ACHN (cell line): ENCODE results near the gene CENPC.
"Not testable (repeated sequence)": the region's sequence is repeated elsewhere in the genome, so short reads cannot be mapped to it uniquely, and the experiment has no call there.

Experiments
- DNase-seq: peaks from one replicate; pipeline ENCODE4 v3.0.0-alpha.2; 2015
- in situ Hi-C: cut with HindIII; loops from 2 replicates; pipeline ENCODE4 v1.10.0; 2017; ENCODE audit warnings: low sequenced_read_pairs, low pct_ligation_motif_present, low pct_unique_long_range_greater_than_20kb

CENPC gene

DNA sequence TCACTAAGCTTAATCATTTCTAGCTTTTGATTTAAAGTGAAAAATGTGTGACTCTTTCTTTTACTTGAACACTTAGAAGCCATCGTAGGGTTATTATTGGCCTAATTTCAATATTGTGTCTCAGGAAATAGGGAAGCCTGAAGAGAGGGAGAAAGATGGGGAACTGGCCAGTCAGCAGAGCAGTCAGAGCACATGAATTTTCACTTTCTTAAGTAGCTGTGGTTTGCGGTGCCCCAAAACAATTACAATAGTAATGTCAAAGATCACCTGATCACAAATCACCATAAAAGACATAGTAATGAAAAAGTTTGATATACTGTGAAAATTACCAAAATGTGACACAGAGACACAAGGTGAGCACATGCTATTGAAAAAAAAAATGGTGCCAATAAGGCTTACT, 45.5 kb downstream of the CENPC start:
- in situ Hi-C loops: no loop called here
- DNase-seq: no peak

DNA sequence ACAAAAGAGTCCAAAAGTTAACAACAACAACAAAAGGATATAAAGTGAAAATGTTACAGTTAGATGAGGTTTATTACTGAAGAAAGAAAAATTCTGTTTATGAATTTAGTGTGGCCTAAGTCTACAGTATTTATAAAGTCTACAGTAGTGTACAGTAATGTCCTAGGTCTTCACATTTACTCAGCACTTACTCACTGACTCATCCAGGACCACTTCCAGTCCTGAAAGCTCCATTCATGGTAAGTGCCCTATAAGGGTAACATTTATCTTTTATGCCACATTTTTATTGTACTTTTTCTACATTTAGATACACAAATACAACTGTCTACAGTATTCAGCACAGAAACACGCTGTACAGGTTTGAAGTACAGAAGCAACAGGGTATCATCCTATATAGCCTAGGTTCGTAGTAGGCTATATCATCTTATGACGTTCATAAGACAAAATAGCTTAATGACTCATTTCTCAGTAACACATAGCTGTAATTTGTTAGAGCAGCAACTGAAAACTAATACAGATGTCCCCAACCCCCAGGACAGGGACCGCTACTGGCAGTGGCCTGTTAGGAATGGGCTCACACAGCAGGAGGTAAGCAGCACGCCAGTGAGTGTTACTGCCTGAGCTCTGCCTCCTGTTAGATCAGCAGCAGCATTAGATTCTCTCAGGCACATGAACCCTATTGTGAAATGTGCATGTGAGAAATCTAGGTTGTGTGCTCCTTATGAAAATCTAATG, 61.3 kb downstream of the CENPC start:
- no peak for DNase-seq
- in situ Hi-C loops: no loop called here

DNA sequence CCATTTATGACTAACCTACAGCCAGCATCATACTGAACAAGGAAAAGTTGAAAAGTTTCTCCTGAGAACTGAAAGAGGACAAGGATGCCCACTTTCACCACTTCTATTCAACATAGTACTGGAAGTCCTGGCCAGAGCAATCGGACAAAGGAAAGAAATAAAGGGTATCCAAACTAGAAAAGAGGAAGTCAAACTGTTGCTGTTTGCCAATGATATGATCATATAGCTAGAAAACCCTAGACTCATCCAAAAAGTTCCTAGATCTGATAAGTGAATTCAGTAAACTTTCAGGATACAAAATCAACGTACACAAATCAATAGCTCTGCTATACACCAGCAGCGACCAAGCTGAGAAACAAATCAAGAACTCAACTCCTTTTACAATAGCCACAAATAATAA, 64.5 kb downstream of the CENPC start:
- DNase-seq: no peak
- in situ Hi-C loops: no loop called here

DNA sequence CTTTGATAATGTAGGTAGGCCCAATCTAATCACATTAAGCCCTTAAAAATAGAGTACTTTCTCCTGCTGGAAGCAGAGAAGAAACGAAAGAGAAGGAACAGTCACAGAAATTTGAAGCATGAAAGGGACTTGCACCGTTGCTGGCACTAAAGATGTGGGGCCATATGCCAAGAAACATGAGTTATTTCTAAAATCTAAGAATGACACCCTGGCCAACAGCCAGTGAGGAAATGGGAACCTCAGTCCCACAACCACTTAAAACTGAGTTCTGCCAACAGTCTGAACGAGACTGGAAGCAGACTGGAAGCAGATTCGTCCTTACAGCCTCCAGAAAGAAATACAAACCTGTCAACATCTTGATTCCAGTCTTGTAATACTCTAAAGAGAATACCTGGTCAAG, 70.1 kb downstream of the CENPC start:
- in situ Hi-C loops: no loop called here
- DNase-seq: no peak

DNA sequence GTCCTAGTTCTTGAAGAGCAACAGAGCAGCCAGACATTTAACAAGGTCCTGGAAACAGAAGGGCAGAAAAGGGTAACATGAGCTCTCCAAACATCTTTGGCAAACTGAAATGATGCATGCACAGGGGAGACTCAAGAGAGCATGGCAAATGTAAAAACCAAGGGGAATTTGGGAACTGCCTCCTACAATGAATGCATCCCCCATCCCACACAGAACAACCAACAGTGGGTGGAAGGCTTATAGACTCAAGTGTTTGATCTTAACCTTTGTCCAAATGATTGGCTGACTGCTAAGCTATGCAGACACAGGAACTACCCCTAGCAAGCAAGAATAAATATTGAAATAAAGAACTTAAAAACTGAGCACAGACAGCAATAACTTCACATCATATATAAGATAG, 74.4 kb downstream of the CENPC start:
- DNase-seq: no peak
- in situ Hi-C loops: no loop called here

DNA sequence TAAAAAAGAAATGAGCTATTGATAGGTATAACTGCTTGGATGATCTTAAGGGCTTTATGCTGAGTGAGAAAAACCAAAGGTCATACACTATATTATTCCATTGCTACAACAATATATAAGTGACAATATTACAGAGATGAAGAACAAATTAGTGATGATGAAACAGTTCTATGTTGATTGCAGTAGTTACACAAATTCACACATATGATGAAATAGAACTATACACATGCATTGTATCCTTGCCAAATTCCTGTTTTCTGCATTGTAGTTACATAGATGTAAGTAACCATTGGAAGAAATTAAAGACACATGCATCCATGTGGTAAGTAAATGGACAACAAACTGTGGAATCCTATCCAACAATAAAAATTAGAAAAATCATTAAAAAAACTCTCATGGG, 76.5 kb downstream of the CENPC start:
- in situ Hi-C loops: no loop called here
- DNase-seq: no peak

DNA sequence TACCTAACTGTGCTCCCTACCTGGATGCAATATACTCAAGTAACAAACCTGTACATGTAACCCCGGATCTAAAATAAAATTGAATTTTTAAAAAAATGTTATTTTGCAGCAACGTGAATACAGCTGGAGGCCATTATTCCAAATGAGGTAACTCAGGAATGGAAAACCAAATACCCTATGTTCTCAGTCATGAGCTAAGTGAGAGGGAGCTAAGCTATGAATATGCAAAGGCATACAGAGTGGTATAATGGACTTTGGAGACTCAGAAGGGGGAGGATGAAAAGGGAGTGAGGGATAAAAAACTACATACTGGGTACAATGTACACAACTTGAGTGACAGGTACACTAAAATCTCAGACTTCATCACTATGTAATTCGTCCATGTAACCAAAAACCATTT, 78.6 kb downstream of the CENPC start:
- DNase-seq: no peak
- in situ Hi-C loops: no loop called here

DNA sequence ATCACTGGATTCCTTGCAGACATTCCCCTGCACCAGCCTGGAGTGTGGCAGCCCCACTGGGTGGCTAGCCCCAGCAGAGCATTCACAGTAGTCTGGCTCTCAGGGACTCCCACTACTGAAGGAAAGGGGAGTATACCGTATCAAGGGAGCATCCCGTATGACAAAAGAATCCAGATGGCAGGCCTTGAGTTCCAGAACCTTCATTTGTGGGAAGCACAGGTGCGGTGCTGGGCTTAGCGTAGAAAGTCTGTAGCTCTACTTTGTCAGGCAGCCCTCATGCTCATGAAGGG, 79.6 kb downstream of the CENPC start:
- no peak for DNase-seq
- in situ Hi-C loops: no loop called here

DNA sequence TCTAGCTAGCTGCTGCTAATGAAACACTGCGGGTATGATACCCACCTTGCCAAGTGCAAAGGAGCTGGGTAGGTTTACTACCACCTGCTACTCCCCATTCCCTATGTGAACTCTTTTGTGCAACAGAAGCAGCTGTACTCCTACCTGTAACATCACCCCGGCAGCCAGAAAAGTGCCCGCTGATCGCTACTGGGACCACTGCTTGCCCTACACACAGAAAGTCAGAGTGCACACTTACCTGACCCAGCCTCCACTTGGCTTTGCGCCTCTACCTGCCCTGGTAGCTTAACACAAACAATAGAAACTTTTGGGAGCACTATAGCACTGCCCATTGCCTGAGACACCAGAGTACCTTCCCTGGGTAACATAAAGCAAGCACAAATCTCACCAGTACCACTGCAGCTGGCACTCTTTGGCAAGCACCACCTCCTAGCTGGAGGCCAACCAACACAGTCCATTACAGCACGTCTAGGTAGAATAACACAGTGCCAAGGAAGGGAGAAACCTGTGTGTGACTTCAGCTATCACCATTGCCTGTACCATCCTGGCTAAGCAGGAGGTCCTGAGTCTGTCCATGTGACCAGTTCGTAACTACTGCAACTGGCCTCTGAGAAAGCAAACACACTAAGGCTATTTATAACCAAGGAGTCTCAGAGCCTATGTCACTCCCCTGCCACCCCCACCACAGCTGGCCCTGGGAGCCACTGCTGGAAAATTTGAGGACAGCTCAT, 80.1 kb downstream of the CENPC start:
- DNase-seq: no peak
- in situ Hi-C loops: no loop called here

DNA sequence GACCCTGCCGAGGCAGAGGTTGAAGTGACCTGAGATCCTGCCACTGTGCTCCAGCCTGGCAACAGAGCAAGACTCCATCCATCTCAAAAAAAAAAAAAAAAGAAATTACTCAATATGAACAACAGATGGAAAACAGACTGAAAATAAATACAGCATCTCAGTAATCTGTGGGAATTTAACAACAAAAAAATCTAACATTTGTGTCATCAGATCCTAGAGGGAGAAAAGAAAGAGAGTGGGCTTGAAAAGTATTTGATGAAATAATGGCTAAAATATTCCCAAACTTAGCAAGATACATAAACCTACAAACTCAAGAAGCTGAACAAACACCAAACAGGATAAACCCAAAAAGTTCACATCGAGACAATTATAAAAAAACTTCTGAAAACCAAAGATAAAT, 84.7 kb downstream of the CENPC start:
- in situ Hi-C loops: no loop called here

DNA sequence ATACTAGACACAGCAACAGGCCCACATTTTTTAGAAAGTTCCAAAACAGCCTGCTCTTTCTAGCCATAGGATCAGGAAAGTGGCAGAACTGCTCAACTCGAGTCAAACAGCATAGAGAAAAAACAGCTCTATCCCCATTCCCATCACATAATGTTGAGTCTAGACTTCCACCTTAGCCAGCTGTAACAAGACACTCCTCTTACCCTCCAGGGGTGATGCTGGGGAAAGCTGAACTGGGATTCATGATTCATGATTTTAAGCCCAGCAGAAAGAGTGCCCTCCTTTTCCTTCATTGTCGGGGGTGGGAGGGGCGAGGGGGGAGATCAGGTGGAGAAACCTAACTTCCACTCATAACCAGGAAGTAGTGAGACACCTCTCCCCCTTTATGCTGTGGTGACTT, 86.1 kb downstream of the CENPC start:
- in situ Hi-C loops: no loop called here
- no peak for DNase-seq

More for the DNA sequence above, 84.7 kb downstream of the CENPC start:
- no peak for DNase-seq

DNA sequence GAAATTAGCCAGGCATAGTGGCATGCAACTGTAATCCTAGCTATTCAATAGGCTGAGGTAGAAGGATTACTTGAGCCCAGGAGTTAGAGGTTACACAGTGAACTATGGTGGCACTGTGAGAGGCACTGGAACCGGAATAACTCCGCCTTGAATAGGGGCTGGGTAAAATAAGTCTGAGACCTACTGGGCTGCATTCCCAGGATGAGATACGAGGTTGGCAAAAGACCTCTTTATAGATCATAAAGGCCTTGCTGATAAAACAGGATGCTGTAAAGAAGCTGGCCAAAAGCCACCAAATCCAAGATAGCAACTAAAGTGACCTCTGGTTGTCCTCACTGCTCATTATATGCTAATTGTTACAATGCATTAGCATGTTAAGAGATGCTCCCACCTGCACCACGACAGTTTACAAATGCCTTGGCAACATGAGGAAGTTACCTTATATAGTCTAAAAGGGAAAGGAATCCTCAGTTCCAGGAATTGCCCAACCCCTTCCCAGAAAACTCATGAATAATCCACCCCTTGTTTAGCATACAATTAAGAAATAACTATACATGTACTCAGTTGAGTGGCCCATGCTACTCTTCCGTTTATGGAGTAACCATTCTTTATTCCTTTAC, 88.6 kb downstream of the CENPC start:
- no peak for DNase-seq

DNA sequence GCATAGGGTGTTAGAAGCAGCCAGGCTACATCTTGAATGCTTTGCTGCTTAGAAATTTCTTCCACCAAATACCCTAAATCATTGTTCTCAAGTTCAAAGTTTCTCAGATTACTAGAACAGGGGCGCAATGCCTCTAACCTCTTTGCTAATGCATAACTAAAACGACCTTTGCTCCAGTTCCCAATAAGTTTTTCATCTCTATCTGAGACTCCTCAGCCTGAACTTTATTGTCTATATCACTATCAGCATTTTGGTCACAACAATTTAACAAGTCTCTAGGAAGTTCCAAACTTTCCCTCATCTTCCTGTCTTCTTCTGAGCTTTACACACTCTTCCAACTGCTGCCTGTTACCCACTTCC, 92.5 kb downstream of the CENPC start:
- DNase-seq, in situ Hi-C loops: not testable (repeated sequence)

More for the DNA sequence above, 88.6 kb downstream of the CENPC start:
- in situ Hi-C loops: no loop called here

DNA sequence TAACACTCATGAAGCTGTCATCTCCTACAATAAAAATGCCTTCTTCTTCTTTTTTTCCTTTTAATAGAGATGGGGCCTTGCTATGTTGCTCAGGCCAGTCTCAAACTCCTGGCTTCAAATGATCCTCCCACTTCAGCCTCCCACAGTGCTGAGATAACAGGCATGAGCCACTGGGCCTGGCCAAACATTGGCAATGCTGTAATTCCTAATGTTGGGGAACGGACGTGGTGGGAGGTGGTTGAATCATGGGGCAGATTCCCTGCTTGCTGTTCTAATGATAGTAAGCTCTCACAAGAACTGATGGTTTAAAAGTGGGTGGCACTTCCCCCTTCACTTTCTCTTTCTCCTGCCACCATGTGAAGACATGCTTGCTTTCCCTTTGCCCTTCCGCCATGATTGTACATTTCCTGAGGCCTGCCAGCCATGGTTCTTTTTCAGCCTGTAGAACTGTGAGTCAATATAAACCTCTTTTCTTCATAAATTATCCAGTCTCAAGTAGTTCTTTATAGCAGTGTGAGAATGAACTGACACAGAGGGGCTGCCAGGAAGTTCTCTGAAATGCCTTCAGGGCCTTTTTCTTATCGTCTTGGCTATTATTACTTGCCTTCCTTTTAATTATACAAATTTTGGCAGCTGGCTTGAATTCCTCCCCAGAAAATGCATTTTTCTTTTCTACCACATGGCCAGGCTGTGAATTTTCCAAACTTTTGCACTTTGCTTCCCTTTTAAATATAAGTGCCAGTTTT, 93.0 kb downstream of the CENPC start:
- DNase-seq: no peak
- in situ Hi-C loops: no loop called here

DNA sequence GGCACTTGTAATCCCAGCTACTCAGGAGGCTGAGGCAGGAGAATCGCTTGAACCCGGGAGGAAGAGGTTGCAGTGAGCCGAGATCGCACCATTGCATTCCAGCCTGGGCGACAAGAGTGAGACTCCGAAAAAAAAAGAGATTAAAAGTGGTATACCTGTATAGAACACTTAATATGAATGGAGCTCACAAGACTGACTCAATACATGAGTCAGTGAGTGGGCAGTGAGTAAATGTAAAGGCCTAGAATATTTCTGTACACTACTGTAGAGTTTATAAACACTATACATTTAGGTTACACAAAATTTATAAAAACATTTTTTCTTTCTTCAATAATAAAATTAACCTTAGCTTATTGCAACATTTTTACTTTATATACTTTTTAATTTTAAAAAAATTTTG, 93.8 kb downstream of the CENPC start:
- DNase-seq: no peak
- in situ Hi-C loops: no loop called here

DNA sequence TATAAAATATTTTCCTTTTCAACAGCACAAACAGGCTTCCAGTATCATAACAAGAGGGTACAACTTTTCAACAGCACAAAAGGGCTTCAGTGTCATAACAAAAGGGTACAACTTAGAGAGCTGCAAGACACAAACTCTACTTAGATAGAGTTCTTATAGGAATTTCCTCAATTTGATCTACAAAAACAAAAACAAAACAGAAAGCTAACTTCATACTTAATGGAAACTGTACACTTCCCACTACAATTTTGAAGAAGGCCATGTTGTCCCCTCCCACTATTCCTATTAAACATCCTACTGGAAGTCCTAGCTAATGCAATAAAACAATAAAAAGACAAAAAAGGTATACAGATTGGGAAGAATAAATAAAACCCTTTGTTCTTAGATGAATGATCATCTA, 96.7 kb downstream of the CENPC start:
- no peak for DNase-seq
- in situ Hi-C loops: no loop called here

DNA sequence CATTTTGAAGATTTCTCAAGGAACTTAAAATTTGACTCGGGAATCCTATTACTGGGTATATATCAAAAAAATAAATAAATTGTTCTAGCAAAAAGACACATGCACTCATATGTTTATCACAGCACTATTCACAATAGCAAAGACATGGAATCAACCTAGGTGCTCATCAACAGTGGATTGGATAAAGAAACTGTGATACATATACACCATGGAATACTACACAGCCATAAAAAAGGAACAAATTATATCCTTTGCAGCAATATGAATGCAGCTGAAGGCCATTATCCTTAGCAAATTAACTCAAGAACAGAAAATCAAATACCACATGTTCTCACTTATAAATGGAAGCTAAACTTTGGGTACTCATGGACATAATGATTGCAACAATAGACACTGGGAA, 97.4 kb downstream of the CENPC start:
- DNase-seq: no peak
- in situ Hi-C loops: no loop called here

DNA sequence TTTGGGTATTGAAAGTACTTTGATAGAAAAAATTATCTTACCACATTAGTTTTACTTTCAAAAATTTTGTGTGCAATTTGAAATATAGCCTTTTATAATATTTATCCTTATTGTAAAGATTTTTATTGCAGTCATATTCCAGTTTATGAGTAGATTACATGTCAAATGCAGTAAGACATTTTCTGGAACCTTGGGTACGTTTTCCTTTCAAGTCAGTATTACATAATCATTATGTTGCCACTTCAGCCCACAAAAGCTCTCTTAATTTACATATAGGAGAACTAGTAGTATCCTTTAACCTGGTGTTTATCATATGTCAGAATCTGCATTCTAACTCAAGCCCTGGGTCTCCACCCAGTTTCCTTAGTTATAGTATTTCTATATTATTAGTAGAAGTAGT, 98.5 kb downstream of the CENPC start:
- in situ Hi-C loops: no loop called here
- DNase-seq: no peak

DNA sequence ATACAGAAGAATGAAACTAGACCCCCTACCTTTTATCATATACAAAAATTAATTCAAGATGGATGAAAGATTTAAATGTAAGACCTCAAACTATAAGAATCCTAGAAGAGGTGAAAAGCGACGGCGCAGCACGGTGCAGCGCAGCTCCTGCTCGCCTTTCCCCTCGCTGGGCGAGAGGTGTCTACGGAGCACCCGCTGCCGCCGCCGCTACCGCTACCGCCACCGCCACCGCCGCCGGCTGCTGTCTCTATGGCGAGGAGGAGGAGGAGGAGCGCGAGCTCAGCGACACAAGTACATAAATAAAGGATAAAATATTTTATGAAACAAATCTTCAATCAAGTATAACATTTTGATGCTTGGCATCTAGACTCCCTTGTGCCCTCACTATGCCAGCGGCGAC, 99.4 kb downstream of the CENPC start:
- DNase-seq, in situ Hi-C loops: not testable (repeated sequence)
